Measurements from ENCODE around the gene PTPN6. TPM values are rescaled to one million over a fixed set of nuclear protein-coding genes. Genes with fewer than 3 reads are reported as not detected.

PTPN6 gene
- total and polyA plus RNA-seq, 2 of the 4 experiments (the other 2 are of a cell fraction), result under 0.01 to 0.14 TPM

- intact Hi-C loops (cut with micrococcal nuclease), result loop anchor here (2.0 kb wide), 1 partner anchor 53 kb away; the partner anchor contains the start of gene SPSB2
- peak overlapping the region; percentile 90 for H2AFZ ChIP-seq (replicated peaks; ENCODE audit: low read length, poor library complexity)
- H2AK9ac ChIP-seq (replicated peaks; ENCODE audit: low read depth, low read length, poor library complexity), result peak overlapping the region; percentile 98
- DNase-seq, result peak; percentile 90
- peak overlapping the region; percentile 96 for H3K9ac ChIP-seq (ENCODE audit: low read depth, low read length)
- peak overlapping the region; percentile 35 for H3K18ac ChIP-seq (ENCODE audit: low read depth, low read length)
- peak overlapping the region; percentile 97 for H2AK5ac ChIP-seq (ENCODE audit: low read depth, low read length)
- peak overlapping the region; percentile 61 to 94 for H4K8ac ChIP-seq (ENCODE audit: low read depth in 2 of 2, low read length in 2 of 2)
- POLR2A ChIA-PET (ENCODE audit: unreplicated experiment), result interaction anchor here (0.6 to 2.2 kb wide), 6 partner anchors 12 to 184 kb away, joined by 3 to 11 read pairs (median 3); partner anchors contain the start of genes C12orf57, C1RL, LRRC23 and RNU7-1
- peak overlapping the region; percentile 43 for H4K5ac ChIP-seq (ENCODE audit: low read depth, low read length)
- H4K20me1 ChIP-seq (ENCODE audit: insufficient read depth, low read length), result peaks cover 20% of the 10 kb centered on the region
- in situ Hi-C loops (cut with MboI; ENCODE audit: low sequenced_read_pairs), result no loop called here
- CTCF ChIA-PET, result interaction anchor here (0.7 to 1.4 kb wide), 6 partner anchors 35 to 187 kb away, joined by 3 to 5 read pairs (median 3); partner anchors contain the start of gene SPSB2
- dilution Hi-C loops (cut with HindIII; ENCODE audit: low sequenced_read_pairs, unreplicated experiment), result no loop called here
- 0 out of 2 replicates have a peak, but pooled peaks cover 3% of the 10 kb centered on the region for H3K9me1 ChIP-seq (ENCODE audit: insufficient read depth, low read length)
- WGBS, 2 experiments (ENCODE audit: extremely low coverage in 2 of 2, insufficient read length in 1 of 2), result 0% methylated on average over 1 of the region's 8 CpGs; no CpG with 5 or more reads in 1 of the 2 experiments
- peak overlapping the region; percentile 96 for H3K14ac ChIP-seq (replicated peaks; ENCODE audit: low read depth, low read length)
- peaks cover 11 to 33% of the 10 kb centered on the region in 2 experiments; a peak in 3 of 4 replicates for H3K79me1 ChIP-seq (ENCODE audit: low read depth in 1 of 2, low read length in 2 of 2)
- H2BK20ac ChIP-seq (ENCODE audit: low read depth, low read length), result peak overlapping the region; percentile 57
- ATAC-seq (ENCODE audit: low read depth), result peak; percentile 28
- peak overlapping the region; percentile 89 for H2BK5ac ChIP-seq (ENCODE audit: low read depth, low read length, poor library complexity, severe bottlenecking)
- peak overlapping the region; percentile 25 for H3K56ac ChIP-seq (ENCODE audit: extremely low read depth, insufficient read depth, low read length)
- H3K4me3 ChIP-seq (ENCODE audit: insufficient read depth, low read depth, low read length), result peak overlapping the region; percentile 25
- no peaks in the 10 kb centered on the region for H3K27me3 ChIP-seq (ENCODE audit: control insufficient read depth, insufficient read depth, low read length)
- BruUV-seq (replicated peaks), result no TSS peak
- H2BK15ac ChIP-seq (ENCODE audit: low read depth, low read length), result peak overlapping the region; percentile 59; the same call in 2 of the 3 replicates
- peak overlapping the region; percentile 98 for H3K4ac ChIP-seq (ENCODE audit: low read depth, low read length)
- peak overlapping the region; percentile 85 for H3K4me2 ChIP-seq (ENCODE audit: low read depth, low read length)
- H3K23ac ChIP-seq (ENCODE audit: low read depth, low read length), result peak overlapping the region; percentile 98
- H3K27ac ChIP-seq (ENCODE audit: insufficient read depth, low read length), result peak overlapping the region; percentile 93
- no peaks in the 10 kb centered on the region for H3K9me3 ChIP-seq (ENCODE audit: control insufficient read depth, insufficient read depth, low read length)
- peaks cover 25% of the 10 kb centered on the region for H3K4me1 ChIP-seq (ENCODE audit: control insufficient read depth, insufficient read depth, low read length)
- peaks cover 26% of the 10 kb centered on the region for H3K36me3 ChIP-seq (ENCODE audit: control insufficient read depth, insufficient read depth, low read length)
- H4K91ac ChIP-seq (ENCODE audit: insufficient read depth, low read depth, low read length), result peak overlapping the region; percentile 92
- peak overlapping the region; percentile 85 for H2BK120ac ChIP-seq (ENCODE audit: low read depth, low read length)
- TF ChIP-seq NFE2L2 (IDR thresholded peaks at IDR 0.05; ENCODE audit: low read depth, low read length) (no peak), RFX5 (IDR thresholded peaks at IDR 0.05; ENCODE audit: low read depth, low read length) (no peak), BHLHE40 (IDR thresholded peaks at IDR 0.05; ENCODE audit: low read depth, low read length) (no peak; the same call in 1 of the 2 replicates), FOS (IDR thresholded peaks at IDR 0.05; ENCODE audit: low read depth, low read length) (peak; percentile 86), CHD1 (IDR thresholded peaks at IDR 0.05; ENCODE audit: low read depth, low read length) (no peak), ELK1 (IDR thresholded peaks at IDR 0.05; ENCODE audit: borderline replicate concordance, low read depth, low read length) (no peak), SMC3 (IDR thresholded peaks at IDR 0.05; ENCODE audit: low read depth, low read length) (no peak), POLR2A (IDR thresholded peaks at IDR 0.05; ENCODE audit: low read depth, low read length) (no peak), CEBPB (IDR thresholded peaks at IDR 0.05; ENCODE audit: low read depth, low read length) (peak; percentile 50; the same call in 1 of the 2 replicates), MXI1 (IDR thresholded peaks at IDR 0.05; ENCODE audit: borderline replicate concordance, low read depth, low read length) (no peak), RAD21 (IDR thresholded peaks at IDR 0.05; ENCODE audit: low read length) (no peak), MAFK (IDR thresholded peaks at IDR 0.05; ENCODE audit: low read depth, low read length) (no peak), CTCF (conservative IDR thresholded peaks at IDR 0.05; ENCODE audit: low read depth, low read length) (no peak), MAZ (IDR thresholded peaks at IDR 0.05; ENCODE audit: borderline replicate concordance, low read depth, low read length) (peak; percentile 78; the same call in 1 of the 2 replicates), RCOR1 (IDR thresholded peaks at IDR 0.05; ENCODE audit: insufficient replicate concordance, low read length) (no peak)
Measured at GRCh38 chr12:6925540-6926279, 25.4 kb upstream of the PTPN6 start.
